ENCODE results near the gene KIAA0513.
"Not testable (repeated sequence)": the region's sequence is repeated elsewhere in the genome, so short reads cannot be mapped to it uniquely, and the experiment has no call there.

KIAA0513 gene

DNA sequence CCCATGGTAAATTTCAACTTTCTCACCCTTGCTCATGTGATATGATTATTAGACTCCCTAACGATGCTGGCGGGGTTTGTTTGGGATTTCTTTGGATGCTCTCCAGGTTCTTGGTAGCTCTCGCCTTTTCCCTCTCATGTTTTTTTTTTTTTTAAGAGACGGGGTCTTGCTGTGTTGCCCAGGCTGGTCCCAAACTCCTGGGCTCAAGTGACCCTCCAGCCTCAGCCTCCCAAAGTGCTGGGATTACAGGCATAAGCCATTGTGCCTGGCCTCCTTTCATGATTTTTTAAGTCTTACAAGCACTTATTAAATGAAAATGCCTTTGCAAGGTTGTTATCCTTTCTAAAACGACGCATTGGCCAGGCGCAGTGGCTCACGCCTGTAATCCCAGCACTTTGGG is 24.1 kb downstream of the KIAA0513 start:
- DNase-seq, result no peak

DNA sequence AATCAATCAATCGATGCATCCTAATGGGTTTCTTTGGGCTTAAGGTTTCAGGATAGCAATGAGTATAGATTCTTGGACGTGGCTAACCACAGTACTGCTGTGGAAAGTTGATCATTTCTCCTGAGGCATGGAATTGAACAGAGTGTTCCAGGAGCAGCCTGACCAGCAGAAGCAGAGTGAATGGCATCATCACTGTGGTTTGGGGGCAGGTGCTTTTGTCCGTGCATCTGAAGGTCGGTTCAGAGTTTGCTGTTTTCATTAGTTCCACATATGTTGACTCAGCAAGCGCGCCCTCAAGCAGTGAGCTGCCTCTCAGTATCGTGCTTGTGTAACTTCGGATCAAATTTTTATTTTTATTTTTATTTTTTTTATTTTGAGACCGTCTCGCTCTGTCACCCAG is 24.9 kb downstream of the KIAA0513 start:
- DNase-seq, result no peak

DNA sequence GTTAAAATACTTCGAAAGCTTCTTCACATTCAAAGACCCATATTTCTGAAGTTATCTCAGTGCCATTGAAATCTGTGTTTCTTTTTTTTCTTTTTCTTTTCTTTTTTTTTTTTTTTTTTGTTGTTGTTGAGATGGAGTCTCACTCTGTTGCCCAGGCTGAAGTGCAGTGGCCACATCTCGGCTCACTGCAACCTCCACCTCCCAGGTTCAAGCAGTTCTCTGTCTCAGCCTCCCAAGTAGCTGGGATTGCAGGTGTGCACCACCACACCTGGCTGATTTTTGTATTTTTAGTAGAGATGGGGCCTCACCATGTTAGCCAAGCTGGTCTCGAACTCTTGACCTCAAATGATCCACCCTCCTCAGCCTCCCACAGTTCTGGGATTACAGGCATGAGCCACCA is 26.7 kb downstream of the KIAA0513 start:
- DNase-seq, result not testable (repeated sequence)

DNA sequence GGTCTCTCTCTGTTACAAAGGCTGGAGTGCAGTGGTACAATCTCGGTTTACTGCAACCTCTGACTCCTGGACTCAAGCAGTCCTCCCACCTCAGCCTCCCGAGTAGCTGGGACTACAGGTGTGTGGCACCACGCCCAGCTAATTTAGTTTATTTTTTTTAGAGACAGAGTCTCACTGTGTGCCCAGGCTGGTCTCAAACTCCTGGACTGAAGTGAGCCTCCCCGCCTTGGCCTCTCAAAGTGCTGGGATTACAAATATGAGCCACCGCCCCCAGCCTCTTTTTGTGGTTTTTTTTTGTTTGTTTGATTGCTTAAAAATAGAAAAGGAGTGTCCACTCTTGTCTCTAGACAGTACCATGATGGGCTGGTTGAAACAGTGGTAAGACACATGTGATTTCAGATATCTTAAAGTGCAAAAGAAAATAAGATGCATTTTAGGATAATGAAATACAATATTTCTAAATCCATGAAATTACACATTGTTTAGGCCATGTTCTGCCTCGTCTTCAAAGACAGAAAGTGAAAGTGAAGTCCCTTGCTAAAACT is 27.4 kb downstream of the KIAA0513 start:
- no peak for DNase-seq

DNA sequence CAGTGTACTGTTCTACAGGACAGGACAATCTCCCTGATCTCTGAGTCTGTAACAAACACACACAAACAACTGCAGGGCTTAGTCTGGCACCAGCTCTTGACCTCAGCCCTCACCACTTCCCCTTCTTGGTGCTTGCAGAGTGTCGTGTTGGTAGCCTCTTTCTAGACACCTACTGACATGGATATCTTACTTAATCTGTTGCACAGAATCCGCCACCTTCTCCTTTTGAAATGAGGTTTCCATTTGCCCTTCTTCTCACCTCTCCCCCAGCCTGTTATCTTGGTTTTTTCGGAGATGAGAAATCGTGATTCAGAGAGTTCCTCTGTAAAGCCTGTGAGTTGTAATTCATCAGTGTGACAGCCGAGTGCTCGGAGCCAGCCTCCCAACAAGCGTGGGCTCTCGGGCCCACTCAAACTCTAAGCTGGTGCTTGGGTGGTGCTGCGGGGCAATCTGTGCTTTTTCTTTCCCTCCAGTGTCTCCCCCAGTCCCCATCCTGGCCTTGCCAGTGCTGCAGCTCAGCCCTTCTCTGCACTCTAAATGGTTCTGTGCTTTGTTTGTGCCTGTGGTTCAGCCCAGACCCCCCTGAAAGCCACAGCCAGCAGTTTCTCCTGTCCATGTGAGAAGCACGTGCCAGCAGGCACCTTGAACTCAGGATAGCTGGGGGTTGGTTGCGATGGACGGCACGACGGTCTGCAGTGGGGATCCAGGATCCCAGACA is 28.1 kb downstream of the KIAA0513 start:
- DNase-seq, result no peak

DNA sequence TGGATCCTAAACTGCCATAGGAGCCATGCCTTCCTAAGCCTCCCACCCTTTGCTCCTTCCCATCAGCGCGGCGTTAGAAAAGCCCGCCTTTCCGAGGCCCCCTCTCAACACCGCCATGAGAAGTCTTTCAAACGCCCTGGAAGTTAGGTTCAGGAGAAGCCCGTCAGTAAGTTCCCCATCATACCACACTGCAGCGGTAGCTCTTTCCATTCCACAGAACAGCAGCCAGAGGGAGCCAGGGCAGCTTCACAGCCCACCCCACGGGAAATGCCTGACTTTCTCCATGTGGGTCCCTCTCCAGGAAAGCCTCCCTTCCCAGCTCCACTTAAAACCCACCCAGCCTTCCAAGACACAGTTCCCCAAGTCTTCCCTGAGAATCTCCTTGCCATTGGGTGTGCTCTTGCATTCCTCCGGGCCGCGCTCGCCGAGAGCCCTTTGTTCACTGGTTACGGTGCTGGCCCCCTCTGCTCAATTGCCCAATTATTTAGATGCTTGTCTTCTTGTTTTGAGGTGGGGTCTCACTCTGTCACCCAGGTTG is 28.7 kb downstream of the KIAA0513 start:
- DNase-seq, result no peak

DNA sequence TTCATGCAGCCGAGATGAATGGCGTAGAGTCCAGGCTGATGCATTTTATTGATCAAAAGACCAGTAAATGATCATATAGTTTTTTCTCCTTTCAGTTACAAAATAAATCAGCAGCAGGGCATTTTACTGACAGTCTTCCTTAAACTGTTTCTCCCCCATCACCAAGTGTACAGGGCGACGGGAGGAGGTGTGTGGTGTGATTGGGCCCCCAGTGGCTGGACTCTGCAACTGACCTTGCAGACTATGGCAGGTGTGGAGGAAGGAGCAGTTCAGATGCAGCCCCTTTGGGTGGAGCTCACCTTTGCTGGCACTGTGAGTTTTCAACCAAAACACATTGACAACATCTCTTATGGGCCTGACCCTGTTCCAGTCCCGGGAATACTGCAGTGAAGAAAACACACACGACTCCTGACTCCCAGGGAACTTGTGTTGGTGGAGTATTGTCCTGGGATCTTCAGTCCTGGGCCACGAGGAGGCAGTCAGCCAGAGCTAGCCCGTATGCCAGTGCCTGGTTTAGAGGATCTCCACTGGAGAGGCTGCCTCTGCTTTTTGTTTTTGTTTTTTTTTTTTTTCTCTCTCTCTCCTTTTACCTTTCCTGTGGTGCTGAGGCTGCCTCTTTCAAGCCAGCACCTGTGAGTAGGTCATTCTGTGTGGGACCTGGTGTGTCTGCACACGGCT is 29.8 kb downstream of the KIAA0513 start:
- no peak for DNase-seq

DNA sequence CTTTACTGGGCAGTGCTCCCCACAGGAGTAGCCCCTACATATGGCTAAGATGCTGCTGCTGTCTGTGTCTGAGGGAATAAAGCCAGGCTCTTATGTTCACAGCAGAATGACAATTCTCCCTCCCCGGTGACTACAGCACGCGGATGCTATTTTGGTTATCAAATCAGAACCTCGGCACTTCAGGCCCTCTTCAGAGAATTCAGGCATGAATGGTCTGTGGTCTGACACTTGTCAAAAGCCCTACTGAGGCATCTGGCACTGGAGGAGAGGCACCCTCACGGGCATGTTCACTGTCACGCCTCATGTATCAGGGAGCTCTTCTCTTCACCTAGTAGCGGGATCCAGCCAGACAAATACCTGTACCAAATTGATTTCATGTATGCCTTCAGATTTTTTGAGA is 30.4 kb downstream of the KIAA0513 start:
- no peak for DNase-seq

DNA sequence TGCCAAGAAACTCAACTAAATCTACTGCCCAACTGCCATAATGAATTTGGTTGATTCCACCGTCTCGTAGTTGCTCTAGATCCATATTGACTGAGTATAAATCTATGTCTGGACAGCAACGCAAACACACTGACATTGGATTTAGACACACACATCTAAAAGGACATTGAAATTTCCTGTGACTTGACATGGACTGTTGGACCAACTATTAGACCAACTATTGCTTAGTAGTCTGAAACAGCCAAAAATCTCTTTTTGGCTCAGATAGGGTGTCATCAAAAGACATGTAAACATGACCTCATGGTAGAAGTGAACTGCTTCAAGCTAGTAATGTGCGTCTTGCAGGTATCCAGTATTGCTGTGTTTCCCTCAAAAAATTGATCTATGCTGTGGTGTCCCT is 31.3 kb downstream of the KIAA0513 start:
- DNase-seq, result no peak

DNA sequence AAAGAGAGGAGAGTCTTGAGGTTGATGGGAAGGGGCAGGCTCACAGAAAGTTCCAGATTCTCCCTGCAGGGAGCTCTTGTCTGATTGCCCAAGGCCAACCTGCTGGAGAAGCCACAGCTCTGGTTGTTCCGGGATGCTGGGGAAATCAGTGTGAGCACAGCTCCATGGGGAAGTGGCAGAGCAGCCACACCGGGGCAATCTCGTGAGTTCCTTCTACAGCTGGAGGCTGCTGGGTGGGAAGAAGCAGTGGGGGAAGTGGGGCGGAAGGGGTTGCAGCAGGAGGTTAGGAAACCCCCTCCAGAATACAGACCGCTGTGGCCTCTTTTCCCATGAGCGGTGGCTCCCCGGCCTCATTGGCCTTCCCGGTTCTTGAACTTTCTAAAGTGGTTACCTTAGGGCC is 34.0 kb downstream of the KIAA0513 start:
- no peak for DNase-seq

DNA sequence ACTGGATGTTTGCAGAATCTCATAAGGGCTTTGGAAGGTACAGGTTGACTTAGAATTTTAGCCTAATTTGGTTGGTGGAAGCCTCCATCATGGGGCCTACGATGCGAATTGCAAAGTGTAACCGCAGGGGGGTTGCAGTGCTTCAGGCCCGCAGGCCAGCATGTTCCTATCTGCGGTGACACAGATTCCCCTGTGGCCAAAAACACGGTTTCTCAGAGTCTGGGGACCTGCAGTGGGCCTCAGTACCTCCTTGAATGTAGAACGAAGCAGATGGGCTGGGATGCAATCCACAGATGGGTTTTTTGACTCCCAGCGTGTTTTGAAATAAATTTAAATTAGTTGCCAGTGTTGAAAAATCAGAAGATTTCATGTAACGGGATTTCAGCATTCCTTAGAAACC is 34.7 kb downstream of the KIAA0513 start:
- DNase-seq, result no peak

DNA sequence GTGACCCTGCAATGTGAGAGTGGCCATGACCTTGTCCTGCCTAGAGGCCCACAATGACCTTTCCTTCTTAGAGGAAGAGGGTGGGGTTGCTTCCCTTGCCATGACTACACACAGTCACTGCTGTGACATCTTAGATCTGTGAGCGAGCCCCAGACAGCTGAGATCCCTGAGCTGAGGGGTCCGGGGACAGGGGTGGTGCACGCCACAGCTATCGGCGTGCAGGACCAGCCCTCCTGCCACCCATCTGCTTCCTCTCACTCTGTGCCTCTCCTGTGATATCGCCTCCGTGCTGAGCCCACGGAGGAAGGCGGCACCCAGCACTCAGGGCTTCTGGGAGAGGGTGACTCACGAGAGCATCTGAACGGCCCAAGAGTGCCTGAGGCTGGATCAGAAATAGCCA is 35.2 kb downstream of the KIAA0513 start:
- no peak for DNase-seq

DNA sequence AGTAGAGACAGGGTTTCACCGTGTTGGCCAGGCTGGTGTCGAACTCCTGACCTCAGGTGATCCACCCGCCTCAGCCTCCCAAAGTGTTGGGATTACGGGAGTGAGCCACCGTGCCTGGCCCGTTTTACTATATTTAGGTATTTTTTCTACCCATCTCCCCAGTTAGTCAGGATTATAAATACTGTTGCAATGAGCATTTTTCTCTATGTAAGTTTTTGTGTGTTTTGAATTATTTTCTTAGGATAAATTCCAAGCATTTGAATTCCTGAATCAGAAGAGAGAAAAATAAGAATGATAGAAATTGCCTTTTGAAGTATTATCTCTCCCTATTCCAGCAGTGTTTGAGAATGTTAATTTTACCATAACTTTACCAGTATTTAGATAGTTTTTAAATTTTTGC is 36.6 kb downstream of the KIAA0513 start:
- DNase-seq, result no peak

DNA sequence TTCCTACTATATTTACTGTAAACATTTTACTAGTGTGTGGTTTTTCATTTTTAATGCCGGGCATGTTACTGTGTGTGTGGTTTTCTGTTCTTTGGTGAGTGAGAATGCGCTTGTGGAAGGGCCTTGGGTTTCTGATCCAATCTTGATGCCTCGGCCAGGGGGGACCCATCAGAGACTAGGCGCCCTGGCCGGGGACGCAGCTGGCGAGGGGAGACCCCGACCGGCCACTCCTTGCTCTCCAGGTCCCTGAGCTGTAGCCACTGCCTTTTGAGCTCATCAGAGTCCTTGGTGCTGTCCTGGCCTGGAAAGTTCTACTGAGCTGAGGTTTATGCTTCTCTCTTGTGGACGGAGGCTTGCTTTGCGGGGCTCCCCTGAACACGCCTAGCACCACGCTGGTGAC is 37.5 kb downstream of the KIAA0513 start:
- DNase-seq, result no peak

DNA sequence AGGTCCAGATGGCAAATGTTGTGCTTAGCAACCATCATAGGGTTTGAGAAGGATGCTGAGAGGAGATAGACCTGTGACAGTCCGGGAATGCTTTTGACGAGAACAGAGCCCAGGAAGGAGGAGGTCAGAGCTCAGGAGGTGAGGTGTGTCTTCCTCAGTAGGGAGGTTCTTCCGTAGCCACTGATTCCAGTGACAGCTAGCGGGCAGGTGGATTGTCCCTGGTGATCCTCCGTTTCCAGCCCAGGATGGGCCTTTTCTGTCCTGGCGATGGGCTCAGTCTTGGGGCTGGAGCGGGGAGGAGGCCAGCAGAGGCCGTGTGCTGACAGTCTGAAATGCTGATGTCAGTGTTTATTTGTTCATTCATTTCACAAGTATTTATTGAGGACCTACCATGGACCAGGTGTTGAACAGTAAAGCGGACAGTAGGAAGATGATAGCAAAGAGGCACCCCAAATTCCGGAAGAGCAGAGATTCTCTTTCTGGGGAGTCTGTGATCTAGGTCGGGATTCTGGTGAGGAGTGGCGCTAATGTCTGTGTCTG is 38.8 kb downstream of the KIAA0513 start:
- DNase-seq, result no peak

DNA sequence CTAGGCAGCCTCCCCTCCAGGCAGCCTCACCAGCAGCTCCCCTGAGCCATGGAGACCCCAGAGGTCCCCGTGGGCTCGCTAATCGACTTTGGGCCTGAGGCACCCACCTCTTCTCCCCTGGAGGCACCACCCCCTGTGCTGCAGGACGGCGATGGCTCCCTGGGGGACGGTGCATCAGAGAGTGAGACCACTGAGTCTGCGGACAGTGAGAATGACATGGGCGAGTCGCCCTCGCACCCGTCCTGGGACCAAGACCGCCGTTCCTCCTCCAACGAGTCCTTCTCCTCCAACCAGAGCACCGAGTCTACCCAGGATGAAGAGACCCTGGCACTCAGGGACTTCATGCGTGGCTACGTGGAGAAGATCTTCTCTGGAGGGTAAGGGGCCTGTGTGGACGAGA is 39.4 kb downstream of the KIAA0513 start:
- DNase-seq, result no peak

DNA sequence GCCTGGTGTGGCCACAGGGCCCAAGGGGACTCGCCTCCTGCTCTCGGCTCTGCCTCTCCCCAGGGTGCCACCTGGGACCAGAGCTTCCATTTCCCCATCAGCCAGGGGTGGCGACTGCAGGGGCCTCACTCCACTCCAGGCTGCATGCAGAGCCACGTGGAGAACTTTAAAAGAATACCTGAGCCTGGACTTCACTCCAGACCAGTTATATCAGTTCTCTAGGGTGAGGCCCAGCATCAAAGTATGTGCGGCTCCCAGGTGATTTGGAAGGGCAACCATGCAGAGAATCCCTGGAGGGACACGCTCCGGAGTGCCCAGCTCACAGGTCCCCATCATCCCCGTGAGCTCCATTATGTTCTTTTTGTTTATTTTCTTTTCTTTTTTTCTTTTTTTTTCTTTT is 39.8 kb downstream of the KIAA0513 start:
- DNase-seq, result no peak

DNA sequence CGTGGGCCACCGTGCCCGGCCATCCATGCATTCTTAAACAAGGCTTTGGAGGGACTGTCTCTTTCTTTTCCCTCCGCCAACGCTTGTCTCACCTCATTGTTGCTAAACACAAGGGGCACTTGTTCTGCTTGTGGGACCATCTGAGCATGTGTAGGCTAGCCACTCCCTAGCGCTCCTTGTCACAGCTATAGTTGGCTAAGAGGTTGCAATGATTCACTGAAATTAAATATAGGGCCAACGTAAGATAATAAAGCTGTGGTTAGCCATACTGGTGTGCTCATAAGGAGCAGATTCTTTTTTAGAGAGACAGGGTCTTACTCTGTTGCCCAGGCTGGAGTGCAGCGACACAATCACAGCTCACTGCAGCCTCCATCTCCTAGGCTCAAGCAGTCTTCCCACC is 41.2 kb downstream of the KIAA0513 start:
- no peak for DNase-seq

DNA sequence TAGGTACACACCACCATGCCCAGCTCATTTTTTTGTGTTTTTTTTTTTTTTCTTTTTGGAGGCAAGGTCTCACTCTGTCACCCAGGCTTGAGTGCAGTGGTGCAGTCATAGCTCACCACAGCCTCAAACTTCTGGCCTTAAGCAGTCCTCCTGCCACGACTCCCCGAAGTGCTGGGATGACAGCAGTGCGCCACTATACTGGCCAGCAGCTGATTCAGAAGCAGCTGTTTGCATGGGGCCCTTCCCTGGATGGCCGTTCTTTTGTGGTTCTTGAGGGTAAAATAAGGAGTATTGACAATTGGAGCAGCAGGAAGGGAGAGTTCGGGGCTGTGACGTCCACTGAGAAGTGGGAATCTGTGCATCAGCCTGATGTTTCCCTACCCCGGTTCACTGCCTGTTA is 41.6 kb downstream of the KIAA0513 start:
- DNase-seq, result no peak

DNA sequence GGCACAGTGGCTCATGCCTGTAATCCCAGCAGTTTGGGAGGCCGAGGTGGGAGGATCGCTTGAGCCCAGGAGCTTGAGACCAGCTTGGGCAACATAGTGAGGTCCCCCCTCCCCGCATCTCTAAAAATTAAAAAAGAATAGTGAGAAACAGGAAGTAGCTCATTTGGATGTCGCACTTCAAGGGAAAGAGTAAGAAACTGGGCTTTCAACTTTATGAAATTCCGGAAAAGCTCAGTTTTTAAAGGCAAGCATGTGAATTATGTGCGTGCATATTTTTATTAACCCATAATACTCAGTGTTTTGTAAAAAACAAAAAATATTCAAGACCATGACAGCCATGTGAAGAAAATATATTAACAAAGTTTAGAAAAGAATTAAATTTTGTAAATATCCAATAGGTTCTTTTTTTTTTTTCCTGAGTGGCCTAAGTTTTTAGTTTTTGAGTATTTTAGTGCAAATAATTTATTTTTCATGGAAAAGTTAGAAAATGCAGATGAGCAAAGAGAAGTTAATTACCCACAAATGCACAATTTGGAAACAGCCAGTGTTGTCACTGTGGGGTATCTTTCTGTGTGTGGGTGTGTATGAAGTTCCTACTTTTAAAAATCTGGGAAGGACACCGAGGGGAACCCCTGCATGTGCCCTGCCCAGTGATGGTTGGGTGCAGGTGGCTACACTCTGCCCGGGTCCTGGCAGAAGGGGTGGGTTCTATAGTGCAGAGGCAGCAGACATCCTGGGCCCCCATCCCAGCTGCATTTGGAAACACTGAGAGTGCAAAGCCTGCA is 44.7 kb downstream of the KIAA0513 start:
- no peak for DNase-seq

DNA sequence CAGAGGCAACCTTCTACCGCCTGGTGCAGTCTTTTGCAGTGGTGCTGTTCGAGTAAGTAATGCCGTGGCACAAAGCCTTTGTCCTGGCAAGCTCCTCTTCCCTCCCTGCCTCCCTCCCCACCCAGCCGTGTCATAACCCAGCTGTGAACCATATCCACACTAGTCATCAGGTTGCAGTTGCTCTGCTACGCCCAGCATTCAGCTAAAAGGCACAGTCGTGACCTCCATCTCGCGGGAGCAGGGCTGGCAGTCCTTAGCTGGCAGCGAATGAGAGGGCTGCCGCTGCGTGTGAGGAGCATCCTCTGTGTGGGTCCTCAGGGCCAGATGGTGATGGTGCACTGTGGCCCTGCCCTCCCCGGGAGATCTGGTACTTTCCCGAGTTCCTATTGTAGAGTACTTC is 45.4 kb downstream of the KIAA0513 start:
- no peak for DNase-seq

DNA sequence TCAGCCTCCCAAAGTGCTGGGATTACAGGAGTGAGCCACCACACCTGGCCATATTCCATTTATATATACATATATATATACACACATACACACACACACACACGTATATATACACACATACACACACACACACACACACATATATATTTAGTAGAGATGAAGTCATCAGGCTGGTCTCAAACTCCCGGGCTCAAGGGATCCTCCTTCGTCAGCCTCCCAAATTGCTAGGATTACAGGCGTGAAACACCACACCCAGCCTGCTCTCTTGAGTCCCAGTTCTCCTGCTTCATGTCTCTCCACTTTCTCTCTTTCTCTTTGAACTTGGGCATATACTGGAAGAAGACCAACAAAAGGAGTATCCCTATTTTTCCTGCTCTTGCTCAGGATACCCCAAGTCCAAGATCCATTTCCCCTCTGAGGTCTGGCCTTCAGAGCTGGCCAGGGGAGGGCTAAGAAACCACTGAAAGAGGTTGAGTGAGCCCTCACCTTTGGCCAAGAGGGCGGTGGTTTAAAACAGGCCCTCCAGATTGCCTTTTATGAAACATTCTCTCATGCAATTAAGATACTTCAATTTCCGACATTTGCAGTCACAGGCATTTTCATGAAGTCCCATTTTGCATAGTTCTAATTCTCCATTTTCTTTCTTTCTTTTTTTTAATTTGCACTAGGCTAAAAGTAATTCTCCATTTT is 46.8 kb downstream of the KIAA0513 start:
- no peak for DNase-seq
